Transverse colon (tissue), 4 donors: ENCODE measurements around the gene GHRH.

Source experiments
- CTCF ChIP-seq, 5 experiments: fragments of 200-600 bp in 3 of 5; fragments of 450-650 bp in 2 of 5; sonication (generic) in 3 of 5; IDR thresholded peaks; 1 replicate in 2 of 5; 2 replicates in 3 of 5; pipeline ENCODE4 v1.5.1; 2016 to 2017; ENCODE audit warnings: antibody characterized with exemption in 5 of 5, inconsistent platforms in 3 of 5, mild to moderate bottlenecking in 2 of 5, moderate library complexity in 1 of 5
- EP300 ChIP-seq: sonication (generic); formaldehyde crosslinking; IDR thresholded peaks from one replicate; pipeline ENCODE4 v1.6.1; 2017; ENCODE audit warnings: antibody characterized with exemption, low read depth
- POLR2AphosphoS5 ChIP-seq, 3 donors: sonication (generic); formaldehyde crosslinking; IDR thresholded peaks; one replicate each; pipeline ENCODE4 v1.6.1; 2016; ENCODE audit warnings: antibody characterized with exemption in 3 of 3

- TF ChIP-seq CTCF (IDR thresholded peaks at IDR 0.05) (no peak), POLR2AphosphoS5 (IDR thresholded peaks at IDR 0.05) (no peak), EP300 (no peak)
Observed at GRCh38 chr20:37260923-37261322, 691 bp downstream of the GHRH start.
